ENCODE data around the gene TBC1D19.

The TBC1D19 gene

DNA sequence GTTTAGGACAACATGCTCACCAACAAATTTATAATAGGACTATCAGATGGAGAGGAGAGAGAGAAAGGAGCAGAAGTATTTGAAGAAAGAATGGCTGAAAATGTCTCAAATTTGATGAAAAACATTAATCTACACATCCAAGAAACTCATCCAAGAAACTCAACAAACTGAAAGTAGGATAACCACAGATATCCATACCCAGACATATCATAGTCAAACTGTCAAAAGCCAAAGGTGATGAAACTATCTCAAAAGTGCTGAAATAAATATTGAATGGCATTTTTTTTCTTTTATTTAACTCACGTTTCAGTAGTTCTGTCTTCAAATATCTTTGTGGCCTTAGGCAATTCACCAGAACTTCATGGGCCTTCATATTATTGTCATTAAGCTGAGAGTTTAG, 116.2 kb downstream of the TBC1D19 start:
- H3K36me3 ChIP-seq (replicated peaks; ENCODE audit: low read depth, low read length) = no peaks in the 10 kb centered on the region
- no peak overlapping the region for H3K27ac ChIP-seq (ENCODE audit: low read length)
- H2AFZ ChIP-seq (ENCODE audit: low read depth, low read length) = no peak overlapping the region
- H3K4me3 ChIP-seq (ENCODE audit: low read length) = no peak overlapping the region
- H3K4me1 ChIP-seq (ENCODE audit: low read length) = no peaks in the 10 kb centered on the region
- H3K9me3 ChIP-seq (ENCODE audit: insufficient read depth, low read length) = no peaks in the 10 kb centered on the region
- H3K4me2 ChIP-seq (ENCODE audit: low read length) = no peak overlapping the region
- H3K27me3 ChIP-seq (ENCODE audit: low read depth, low read length) = no peaks in the 10 kb centered on the region
- no peaks in the 10 kb centered on the region for H3K79me2 ChIP-seq (ENCODE audit: low read length)
- no peak for TF ChIP-seq EZH2phosphoT487 (IDR thresholded peaks at IDR 0.05; ENCODE audit: low read depth)
- TF ChIP-seq, protein P1, sequence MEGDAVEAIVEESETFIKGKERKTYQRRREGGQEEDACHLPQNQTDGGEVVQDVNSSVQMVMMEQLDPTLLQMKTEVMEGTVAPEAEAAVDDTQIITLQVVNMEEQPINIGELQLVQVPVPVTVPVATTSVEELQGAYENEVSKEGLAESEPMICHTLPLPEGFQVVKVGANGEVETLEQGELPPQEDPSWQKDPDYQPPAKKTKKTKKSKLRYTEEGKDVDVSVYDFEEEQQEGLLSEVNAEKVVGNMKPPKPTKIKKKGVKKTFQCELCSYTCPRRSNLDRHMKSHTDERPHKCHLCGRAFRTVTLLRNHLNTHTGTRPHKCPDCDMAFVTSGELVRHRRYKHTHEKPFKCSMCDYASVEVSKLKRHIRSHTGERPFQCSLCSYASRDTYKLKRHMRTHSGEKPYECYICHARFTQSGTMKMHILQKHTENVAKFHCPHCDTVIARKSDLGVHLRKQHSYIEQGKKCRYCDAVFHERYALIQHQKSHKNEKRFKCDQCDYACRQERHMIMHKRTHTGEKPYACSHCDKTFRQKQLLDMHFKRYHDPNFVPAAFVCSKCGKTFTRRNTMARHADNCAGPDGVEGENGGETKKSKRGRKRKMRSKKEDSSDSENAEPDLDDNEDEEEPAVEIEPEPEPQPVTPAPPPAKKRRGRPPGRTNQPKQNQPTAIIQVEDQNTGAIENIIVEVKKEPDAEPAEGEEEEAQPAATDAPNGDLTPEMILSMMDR (IDR thresholded peaks at IDR 0.05; ENCODE audit: low read depth, low read length) = no peak
- H4K20me1 ChIP-seq (ENCODE audit: insufficient read depth, low read length) = no peaks in the 10 kb centered on the region
- no peak overlapping the region for H3K9ac ChIP-seq (ENCODE audit: low read length)

DNA sequence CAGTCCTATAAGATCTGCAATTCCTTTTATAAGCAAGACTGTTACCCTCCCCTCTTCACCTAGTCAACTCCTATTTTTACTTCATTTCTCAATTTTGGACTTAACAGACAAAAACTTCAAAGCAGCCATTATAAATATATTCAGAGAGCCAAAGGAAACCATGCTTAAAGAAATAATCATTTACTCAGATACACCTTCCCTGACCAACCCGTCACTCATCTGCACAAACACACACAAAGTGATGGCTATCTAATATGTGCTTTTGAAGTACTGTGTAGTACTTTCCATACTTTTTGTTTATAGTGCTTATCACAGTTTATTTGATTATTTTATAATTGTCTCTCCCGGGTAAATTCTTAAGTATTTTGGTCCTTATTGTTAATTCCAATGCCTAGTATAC, 117.2 kb downstream of the TBC1D19 start:
- no peaks in the 10 kb centered on the region for H3K27me3 ChIP-seq (ENCODE audit: low read depth, low read length)
- H4K20me1 ChIP-seq (ENCODE audit: insufficient read depth, low read length) = no peaks in the 10 kb centered on the region
- no peak overlapping the region for H2AFZ ChIP-seq (ENCODE audit: low read depth, low read length)
- no peaks in the 10 kb centered on the region for H3K9me3 ChIP-seq (ENCODE audit: insufficient read depth, low read length)
- H3K36me3 ChIP-seq (replicated peaks; ENCODE audit: low read depth, low read length) = no peaks in the 10 kb centered on the region
- TF ChIP-seq, protein P1 (IDR thresholded peaks at IDR 0.05; ENCODE audit: low read depth, low read length) = no peak
- TF ChIP-seq EZH2phosphoT487 (IDR thresholded peaks at IDR 0.05; ENCODE audit: low read depth) = no peak
- H3K27ac ChIP-seq (ENCODE audit: low read length) = no peak overlapping the region
- no peaks in the 10 kb centered on the region for H3K4me1 ChIP-seq (ENCODE audit: low read length)
- no peak overlapping the region for H3K9ac ChIP-seq (ENCODE audit: low read length)
- no peak overlapping the region for H3K4me3 ChIP-seq (ENCODE audit: low read length)
- no peak overlapping the region for H3K4me2 ChIP-seq (ENCODE audit: low read length)
- no peaks in the 10 kb centered on the region for H3K79me2 ChIP-seq (ENCODE audit: low read length)

DNA sequence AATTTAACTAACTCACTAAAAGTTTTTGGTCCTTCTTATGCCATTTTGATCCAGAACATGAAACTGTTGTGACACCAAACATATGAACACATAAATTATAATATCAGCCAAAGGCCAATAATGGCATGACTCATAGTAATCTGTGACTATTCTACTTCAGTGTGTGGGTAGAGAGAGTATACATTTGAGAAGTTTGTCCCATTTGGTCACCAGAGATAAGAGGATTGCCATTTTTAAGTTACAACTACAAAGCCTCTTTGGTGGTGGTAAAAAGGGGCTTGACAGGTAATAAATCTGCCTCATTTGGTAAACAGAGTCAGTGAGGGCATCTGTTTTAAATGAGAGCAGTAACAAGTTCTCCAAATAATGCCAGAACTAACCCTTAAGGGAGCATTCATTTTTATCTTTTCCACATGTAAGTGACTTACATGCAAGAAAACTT, 117.9 kb downstream of the TBC1D19 start:
- Histone ChIP-seq H3K27me3 (ENCODE audit: low read depth, low read length) (no peaks in the 10 kb centered on the region), H3K9me3 (ENCODE audit: insufficient read depth, low read length) (no peaks in the 10 kb centered on the region), H3K4me2 (ENCODE audit: low read length) (no peak overlapping the region), H3K4me1 (ENCODE audit: low read length) (no peaks in the 10 kb centered on the region), H4K20me1 (ENCODE audit: insufficient read depth, low read length) (no peaks in the 10 kb centered on the region), H3K9ac (ENCODE audit: low read length) (no peak overlapping the region), H3K4me3 (ENCODE audit: low read length) (no peak overlapping the region), H3K36me3 (replicated peaks; ENCODE audit: low read depth, low read length) (no peaks in the 10 kb centered on the region), H3K79me2 (ENCODE audit: low read length) (no peaks in the 10 kb centered on the region), H3K27ac (ENCODE audit: low read length) (no peak overlapping the region), H2AFZ (ENCODE audit: low read depth, low read length) (no peak overlapping the region)
- TF ChIP-seq EZH2phosphoT487 (IDR thresholded peaks at IDR 0.05; ENCODE audit: low read depth) = no peak
- TF ChIP-seq, protein P1 (IDR thresholded peaks at IDR 0.05; ENCODE audit: low read depth, low read length) = no peak

DNA sequence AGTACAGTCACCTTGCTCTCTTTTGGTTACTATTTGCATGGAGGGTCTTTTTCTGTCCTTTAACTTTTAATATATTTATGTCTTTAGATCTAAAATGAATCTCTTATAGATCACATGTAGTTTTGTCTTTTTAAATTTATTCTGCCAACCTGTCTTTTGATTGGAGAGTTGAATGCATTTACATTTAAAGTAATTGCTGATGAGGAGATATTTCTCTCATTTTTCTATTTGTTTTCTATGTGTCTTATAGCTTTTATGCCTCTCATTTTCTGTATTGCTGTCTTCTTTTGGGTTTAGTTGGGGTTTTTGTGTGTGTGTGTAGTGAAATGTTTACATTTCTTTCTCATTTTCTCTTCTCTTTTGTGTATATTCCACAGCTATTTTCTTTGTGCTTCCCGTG, 123.5 kb downstream of the TBC1D19 start:
- TF ChIP-seq, protein P1 (IDR thresholded peaks at IDR 0.05; ENCODE audit: low read depth, low read length) = no peak
- Histone ChIP-seq H3K4me1 (ENCODE audit: low read length) (no peaks in the 10 kb centered on the region), H2AFZ (ENCODE audit: low read depth, low read length) (no peak overlapping the region), H3K4me2 (ENCODE audit: low read length) (no peak overlapping the region), H3K9me3 (ENCODE audit: insufficient read depth, low read length) (no peaks in the 10 kb centered on the region), H3K27ac (ENCODE audit: low read length) (no peak overlapping the region), H3K36me3 (replicated peaks; ENCODE audit: low read depth, low read length) (no peaks in the 10 kb centered on the region), H3K4me3 (ENCODE audit: low read length) (no peak overlapping the region), H4K20me1 (ENCODE audit: insufficient read depth, low read length) (no peaks in the 10 kb centered on the region), H3K79me2 (ENCODE audit: low read length) (no peaks in the 10 kb centered on the region), H3K9ac (ENCODE audit: low read length) (no peak overlapping the region), H3K27me3 (ENCODE audit: low read depth, low read length) (no peaks in the 10 kb centered on the region)

All from OCI-LY3 (cell line).